Prostate gland (tissue), 2 donors: ENCODE data around the gene CSMD2.

Experiments
- CTCF ChIP-seq, 4 experiments: fragments of 200-600 bp in 2 of 4; fragments of 450-650 bp in 2 of 4; sonication (generic) in 2 of 4; IDR thresholded peaks; 1 replicate in 3 of 4; 2 replicates in 1 of 4; pipeline ENCODE4 v1.5.1; 2016 to 2019; ENCODE audit warnings: antibody characterized with exemption in 4 of 4, mild to moderate bottlenecking in 2 of 4, moderate library complexity in 2 of 4
- POLR2A ChIP-seq: fragments of 450-650 bp; IDR thresholded peaks from one replicate; pipeline ENCODE4 v1.6.1; 2016; ENCODE audit warnings: antibody characterized with exemption, mild to moderate bottlenecking

GRCh38 chr1:34140011-34140676 is 24.9 kb downstream of the CSMD2 start:
- no peak for TF ChIP-seq CTCF (IDR thresholded peaks at IDR 0.05)
- no peak for TF ChIP-seq POLR2A
